Uterus (tissue), 4 donors: ENCODE data around the gene ZNF564. TPM values are rescaled to one million over a fixed set of nuclear protein-coding genes. Genes with fewer than 3 reads are reported as not detected.
A peak's percentile ranks its signal among the peaks of the same experiment; 100 is the strongest.

Experiments
- DNase-seq, 2 donors: peaks; one replicate each; pipeline ENCODE4 v3.0.0-alpha.2; 2019 to 2020
- H3K27ac ChIP-seq, 2 donors: fragments of 200-600 bp; sonication (generic); 1 replicate in 1 of 2; 2 replicates in 1 of 2; pipeline ENCODE4 v1.5.1; 2016 to 2018
- H3K27me3 ChIP-seq, 2 donors: fragments of 200-600 bp; sonication (generic); one replicate each; pipeline ENCODE4 v1.5.1; 2018 to 2019; ENCODE audit warnings: control low read depth in 1 of 2
- H3K36me3 ChIP-seq, 2 donors: fragments of 200-600 bp; sonication (generic); one replicate each; pipeline ENCODE4 v1.5.1; 2019; ENCODE audit warnings: control low read depth in 1 of 2
- H3K4me1 ChIP-seq, 2 donors: fragments of 200-600 bp; sonication (generic); one replicate each; pipeline ENCODE4 v1.5.1; 2018 to 2019; ENCODE audit warnings: control low read depth in 1 of 2
- H3K4me3 ChIP-seq, 2 donors: fragments of 200-600 bp; sonication (generic); 1 replicate in 1 of 2; 2 replicates in 1 of 2; pipeline ENCODE4 v1.5.1; 2018 to 2019; ENCODE audit warnings: mild to moderate bottlenecking in 1 of 2
- H3K9me3 ChIP-seq, 2 donors: fragments of 200-600 bp; sonication (generic); one replicate each; pipeline ENCODE4 v1.5.1; 2019; ENCODE audit warnings: control low read depth in 1 of 2
- POLR2A ChIP-seq, 2 donors: fragments of 450-650 bp; IDR thresholded peaks; one replicate each; pipeline ENCODE4 v1.6.1; 2016; ENCODE audit warnings: antibody characterized with exemption in 2 of 2, mild to moderate bottlenecking in 1 of 2, moderate library complexity in 1 of 2
- intact Hi-C: fragments of 100-400 bp; cut with DNase I; formaldehyde crosslinking; loops from one replicate; pipeline ENCODE4 v1.15.1; 2023; ENCODE audit warnings: low total_unique reads
- total RNA-seq, 4 donors: library from RNA; depleted of rRNA in 3 of 4; stranded (reverse); fragments of >200 nt in 3 of 4; gene quantifications; one replicate each; pipeline versions ENCODE4 v1.1.0 to v1.2.4, GENCODE V29; 2014 to 2023
- TF ChIP-seq, protein P1 (sequence below), 4 experiments: fragments of 200-600 bp in 2 of 4; fragments of 450-650 bp in 2 of 4; sonication (generic) in 2 of 4; IDR thresholded peaks; one replicate each; pipeline ENCODE4 v1.5.1; 2016 to 2019; ENCODE audit warnings: antibody characterized with exemption in 4 of 4, mild to moderate bottlenecking in 2 of 4, moderate library complexity in 1 of 4
- donor health status: DM: yes; HTN: yes; CAD: no.

The ZNF564 gene
- total RNA-seq, 4 donors from 2014 or later, result 0.88 to 28.1 (median 21.9) TPM

DNA sequence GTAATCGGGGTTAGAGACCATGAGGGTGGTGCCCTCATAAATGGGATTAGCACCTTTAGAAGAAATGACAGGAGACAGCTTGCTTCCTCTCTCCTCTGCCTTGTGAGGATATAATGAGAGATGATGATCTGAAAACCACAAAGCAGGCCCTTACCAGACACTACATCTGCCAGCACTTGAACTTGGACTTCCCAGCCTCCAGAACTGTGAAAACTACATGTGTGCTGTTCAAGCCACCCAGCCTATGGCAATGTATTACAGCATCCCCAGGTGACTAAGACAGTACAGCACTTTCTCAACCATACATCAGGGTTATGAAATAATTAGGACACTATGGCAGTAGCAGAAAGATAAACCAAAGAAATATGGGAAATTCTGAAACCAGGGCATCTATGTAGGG, 7.4 kb downstream of the ZNF564 start:
- Histone ChIP-seq H3K4me3 (no peak overlapping the region), H3K4me1 (no peaks in the 10 kb centered on the region), H3K27ac (no peak overlapping the region), H3K36me3 (no peaks in the 10 kb centered on the region), H3K9me3 (no peaks in the 10 kb centered on the region), H3K27me3 (no peaks in the 10 kb centered on the region)
- no peak for DNase-seq
- intact Hi-C loops, result no loop called here
- TF ChIP-seq POLR2A (IDR thresholded peaks at IDR 0.05), result no peak
- TF ChIP-seq, protein P1, sequence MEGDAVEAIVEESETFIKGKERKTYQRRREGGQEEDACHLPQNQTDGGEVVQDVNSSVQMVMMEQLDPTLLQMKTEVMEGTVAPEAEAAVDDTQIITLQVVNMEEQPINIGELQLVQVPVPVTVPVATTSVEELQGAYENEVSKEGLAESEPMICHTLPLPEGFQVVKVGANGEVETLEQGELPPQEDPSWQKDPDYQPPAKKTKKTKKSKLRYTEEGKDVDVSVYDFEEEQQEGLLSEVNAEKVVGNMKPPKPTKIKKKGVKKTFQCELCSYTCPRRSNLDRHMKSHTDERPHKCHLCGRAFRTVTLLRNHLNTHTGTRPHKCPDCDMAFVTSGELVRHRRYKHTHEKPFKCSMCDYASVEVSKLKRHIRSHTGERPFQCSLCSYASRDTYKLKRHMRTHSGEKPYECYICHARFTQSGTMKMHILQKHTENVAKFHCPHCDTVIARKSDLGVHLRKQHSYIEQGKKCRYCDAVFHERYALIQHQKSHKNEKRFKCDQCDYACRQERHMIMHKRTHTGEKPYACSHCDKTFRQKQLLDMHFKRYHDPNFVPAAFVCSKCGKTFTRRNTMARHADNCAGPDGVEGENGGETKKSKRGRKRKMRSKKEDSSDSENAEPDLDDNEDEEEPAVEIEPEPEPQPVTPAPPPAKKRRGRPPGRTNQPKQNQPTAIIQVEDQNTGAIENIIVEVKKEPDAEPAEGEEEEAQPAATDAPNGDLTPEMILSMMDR (IDR thresholded peaks at IDR 0.05), result no peak

DNA sequence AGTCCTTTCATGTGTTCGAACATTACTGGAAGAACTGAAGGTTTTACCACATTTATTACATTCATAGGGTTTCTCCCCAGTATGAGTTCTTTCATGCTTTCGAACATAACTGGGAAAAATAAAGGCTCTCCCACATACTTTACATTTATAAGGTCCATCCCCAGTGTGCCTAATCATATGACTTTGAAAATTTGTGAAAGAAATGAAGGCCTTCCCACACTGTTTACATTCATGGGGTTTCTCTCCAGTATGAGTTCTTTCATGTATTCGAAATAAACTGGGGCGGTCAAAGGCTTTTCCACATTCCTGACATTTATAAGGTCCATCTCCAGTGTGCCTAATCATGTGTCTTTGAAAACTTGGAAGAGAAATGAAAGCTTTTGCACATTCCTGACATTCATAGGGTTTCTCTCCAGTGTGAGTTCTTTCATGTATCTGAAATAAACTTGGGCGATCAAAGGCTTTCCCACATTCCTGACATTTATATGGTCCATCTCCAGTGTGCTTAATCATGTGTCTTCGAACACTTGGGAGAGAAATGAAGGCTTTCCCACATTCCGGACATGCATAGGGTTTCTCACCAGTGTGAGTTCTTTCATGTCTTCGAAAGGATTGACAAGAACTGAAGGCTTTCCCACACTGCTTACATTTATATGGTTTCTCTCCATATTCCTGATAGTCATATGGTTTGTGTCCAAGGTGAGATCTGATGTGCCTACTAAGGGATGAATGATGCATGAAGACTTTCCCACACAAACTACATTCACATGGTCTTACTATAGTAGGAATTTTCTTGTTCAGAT, 24.0 kb downstream of the ZNF564 start:
- intact Hi-C loops, result no loop called here
- H3K4me1 ChIP-seq, result no peaks in the 10 kb centered on the region
- H3K4me3 ChIP-seq, result no peak overlapping the region
- H3K27me3 ChIP-seq, result no peaks in the 10 kb centered on the region
- DNase-seq, result no peak
- no peak overlapping the region for H3K27ac ChIP-seq
- TF ChIP-seq, protein P1 (IDR thresholded peaks at IDR 0.05), result no peak
- no peak for TF ChIP-seq POLR2A (IDR thresholded peaks at IDR 0.05)
- peaks cover 0 to 90% of the 10 kb centered on the region in 2 donors for H3K9me3 ChIP-seq
- peaks cover 5 to 7% of the 10 kb centered on the region in 2 donors for H3K36me3 ChIP-seq

DNA sequence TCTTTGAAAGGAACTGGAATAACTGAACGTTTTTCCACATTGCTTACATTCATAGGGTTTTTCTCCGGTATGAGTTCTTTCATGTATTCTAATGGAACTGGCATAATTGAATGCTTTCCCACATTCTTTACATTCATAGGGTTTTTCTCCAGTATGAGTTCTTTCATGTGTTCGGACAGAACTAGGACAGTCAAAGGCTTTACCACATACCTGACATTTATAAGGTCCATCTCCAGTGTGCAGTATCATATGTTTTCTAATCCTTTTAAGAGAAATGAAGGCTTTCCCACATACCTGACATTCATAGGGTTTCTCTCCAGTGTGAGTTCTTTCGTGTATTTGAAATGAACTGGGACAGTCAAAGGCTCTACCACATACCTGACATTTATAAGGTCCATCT, 24.7 kb downstream of the ZNF564 start:
- H3K27ac ChIP-seq, result no peak overlapping the region
- no peaks in the 10 kb centered on the region for H3K27me3 ChIP-seq
- H3K36me3 ChIP-seq, result peaks cover 5 to 7% of the 10 kb centered on the region in 2 donors
- H3K4me1 ChIP-seq, result no peaks in the 10 kb centered on the region
- DNase-seq, result no peak
- no peak overlapping the region for H3K4me3 ChIP-seq
- intact Hi-C loops, result no loop called here
- H3K9me3 ChIP-seq, result peaks cover 0 to 92% of the 10 kb centered on the region in 2 donors
- no peak for TF ChIP-seq POLR2A (IDR thresholded peaks at IDR 0.05)
- TF ChIP-seq, protein P1 (IDR thresholded peaks at IDR 0.05), result no peak

DNA sequence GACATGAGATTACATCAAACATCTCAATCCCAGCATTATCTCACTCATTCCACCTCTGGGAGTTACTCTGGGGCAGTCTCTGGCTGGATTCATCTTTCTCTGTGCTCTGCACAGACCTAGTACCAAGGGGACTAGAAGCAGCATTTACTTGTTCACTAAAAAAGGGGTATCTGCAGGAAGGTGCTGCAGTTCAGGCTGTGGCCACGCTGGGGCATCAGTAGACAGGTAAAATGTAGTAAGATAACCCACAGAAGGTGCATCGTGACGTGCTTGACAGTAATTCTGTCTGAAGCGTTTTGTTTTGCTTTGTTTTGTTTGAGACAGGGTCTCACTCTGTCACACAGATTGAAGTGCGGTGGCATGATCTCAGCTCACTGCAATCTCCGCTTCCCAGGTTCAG, 29.3 kb downstream of the ZNF564 start:
- H3K4me1 ChIP-seq, result no peaks in the 10 kb centered on the region
- no peak overlapping the region for H3K4me3 ChIP-seq
- H3K36me3 ChIP-seq, result peaks cover 5 to 7% of the 10 kb centered on the region in 2 donors
- no peak for DNase-seq
- no peaks in the 10 kb centered on the region for H3K27me3 ChIP-seq
- TF ChIP-seq POLR2A (IDR thresholded peaks at IDR 0.05), result no peak
- intact Hi-C loops, result no loop called here
- H3K9me3 ChIP-seq, result peaks cover 0 to 52% of the 10 kb centered on the region in 2 donors
- no peak overlapping the region for H3K27ac ChIP-seq

DNA sequence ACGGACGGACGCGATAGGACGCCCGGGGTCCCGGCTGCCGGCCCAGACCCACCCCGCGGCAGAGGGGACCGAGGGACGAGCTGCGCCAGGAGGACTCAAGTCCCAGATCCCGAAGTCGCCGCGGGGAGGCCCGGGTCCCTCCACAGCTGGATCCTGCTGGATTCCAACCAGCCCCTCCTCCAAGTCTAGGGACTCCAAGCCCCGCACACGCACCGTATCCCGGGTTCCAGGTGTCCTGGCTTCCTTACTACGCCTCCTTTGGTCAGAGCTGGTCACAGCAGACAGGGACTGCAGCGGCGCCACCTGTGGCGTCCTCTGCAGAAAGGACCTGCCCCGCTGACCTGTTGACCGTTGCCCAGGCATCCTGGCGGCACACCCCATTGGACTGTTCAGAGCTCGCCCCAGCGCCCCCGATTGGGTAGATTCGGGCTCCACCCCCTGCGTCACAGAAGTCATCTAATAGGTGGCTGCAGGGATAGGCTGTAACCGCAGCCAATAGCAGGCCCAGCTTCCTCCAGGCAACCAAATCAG, 37.7 kb downstream of the ZNF564 start:
- peak in 1 of 2 donors; percentile 18 for DNase-seq
- intact Hi-C loops, result no loop called here
- H3K36me3 ChIP-seq, result no peaks in the 10 kb centered on the region
- H3K27me3 ChIP-seq, result no peaks in the 10 kb centered on the region
- H3K9me3 ChIP-seq, result no peaks in the 10 kb centered on the region
- TF ChIP-seq, protein P1 (IDR thresholded peaks at IDR 0.05), result no peak
- TF ChIP-seq POLR2A (IDR thresholded peaks at IDR 0.05), result no peak
- H3K4me3 ChIP-seq, result no peak overlapping the region
- no peaks in the 10 kb centered on the region for H3K4me1 ChIP-seq
- H3K27ac ChIP-seq, result no peak overlapping the region
